Measurements from ENCODE around the gene PRKAA1. TPM values are rescaled to one million over a fixed set of nuclear protein-coding genes. Genes with fewer than 3 reads are reported as not detected.

Gene PRKAA1
- total RNA-seq, 1 experiment from 2014 or later, result 28.8 TPM

DNA sequence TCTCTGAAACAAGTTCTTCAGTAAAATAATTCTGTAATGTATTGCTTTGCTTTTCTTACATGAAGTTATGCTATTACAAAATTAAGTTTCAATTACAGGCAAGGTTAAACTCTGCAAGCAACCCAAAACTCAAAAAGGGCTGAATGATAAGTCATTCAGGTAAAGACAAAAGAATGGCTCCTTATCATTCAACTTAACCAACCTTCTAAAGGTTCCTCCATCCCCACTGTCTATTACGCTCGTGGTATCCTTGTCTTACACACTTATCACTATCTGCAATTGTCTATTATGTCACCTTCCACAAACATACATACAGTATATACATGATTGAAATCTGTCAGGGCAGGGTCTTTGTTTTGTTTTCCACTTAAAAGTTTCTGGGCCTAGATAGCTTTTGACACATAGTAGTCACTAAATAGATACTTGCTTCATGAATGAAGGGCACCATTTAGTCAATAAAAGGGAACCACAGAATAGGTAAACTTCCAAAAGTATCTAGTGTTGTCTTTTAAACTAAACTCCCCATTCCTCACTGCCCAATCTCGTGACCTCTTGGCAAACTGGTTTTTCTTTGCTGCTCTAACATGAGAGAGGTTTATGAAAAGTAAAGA is 30.0 kb upstream of the PRKAA1 start:
- Histone ChIP-seq H3K27ac (ENCODE audit: insufficient read length, low read depth, low read length) (no peak overlapping the region), H4K20me1 (ENCODE audit: control insufficient read depth, insufficient read depth, insufficient read length) (no peaks in the 10 kb centered on the region), H4K91ac (ENCODE audit: insufficient read length, low read depth, low read length) (no peak overlapping the region), H2AK5ac (ENCODE audit: insufficient read length, low read length) (no peak overlapping the region), H2BK120ac (ENCODE audit: low read depth, low read length, poor library complexity, severe bottlenecking) (no peak overlapping the region), H3K23me2 (ENCODE audit: insufficient read length, low read depth, low read length, poor library complexity, severe bottlenecking) (no peaks in the 10 kb centered on the region), H2BK15ac (ENCODE audit: low read depth, low read length) (no peak overlapping the region), H2BK20ac (ENCODE audit: low read depth, low read length, poor library complexity, severe bottlenecking) (no peak overlapping the region), H3K23ac (ENCODE audit: insufficient read length, low read depth, low read length) (no peak overlapping the region), H2BK12ac (ENCODE audit: insufficient read length, low read depth, low read length) (no peak overlapping the region), H3K56ac (ENCODE audit: insufficient read length, low read depth, low read length) (no peak overlapping the region), H4K8ac (replicated peaks; ENCODE audit: insufficient read length, low read depth, low read length) (no peak overlapping the region), H3K79me1 (ENCODE audit: insufficient read depth, low read depth, low read length, poor library complexity, severe bottlenecking) (no peaks in the 10 kb centered on the region), H2AFZ (ENCODE audit: low read length) (no peak overlapping the region), H3K4ac (ENCODE audit: low read depth, low read length) (no peak overlapping the region), H3T11ph (ENCODE audit: low read length) (no peak overlapping the region), H2BK5ac (ENCODE audit: insufficient read length, low read length) (no peak overlapping the region), H3K14ac (ENCODE audit: insufficient read depth, low read length) (no peak overlapping the region), H4K5ac (ENCODE audit: insufficient read length, low read depth, low read length) (no peak overlapping the region), H3K4me2 (ENCODE audit: insufficient read depth, insufficient read length, low read length) (no peak overlapping the region), H3K9me3 (ENCODE audit: control insufficient read depth, low read depth, low read length) (no peaks in the 10 kb centered on the region), H3K4me1 (ENCODE audit: insufficient read depth, low read length) (no peaks in the 10 kb centered on the region), H3K27me3 (ENCODE audit: insufficient read depth, low read length) (no peaks in the 10 kb centered on the region), H3K18ac (ENCODE audit: insufficient read length, low read depth, low read length) (no peak overlapping the region), H3K9ac (ENCODE audit: extremely low read depth, insufficient read length, low read length) (no peak overlapping the region), H3K79me2 (ENCODE audit: insufficient read depth, low read length) (peaks cover 2% of the 10 kb centered on the region; the same call in 1 of the 2 replicates)
- no peaks in the 10 kb centered on the region for H3K9me3 Mint-ChIP-seq
- H3K4me1 Mint-ChIP-seq, result peaks cover 29 to 44% of the 10 kb centered on the region in 2 experiments
- peak overlapping the region in 2 of 3 experiments; percentile 73 to 90; a peak in 2 of 7 replicates for H3K27ac Mint-ChIP-seq
- WGBS (ENCODE audit: extremely low coverage, insufficient read length, low lambda C conversion rate), result no CpG with 5 or more reads among the region's 3 CpGs
- TF ChIP-seq, protein P1, sequence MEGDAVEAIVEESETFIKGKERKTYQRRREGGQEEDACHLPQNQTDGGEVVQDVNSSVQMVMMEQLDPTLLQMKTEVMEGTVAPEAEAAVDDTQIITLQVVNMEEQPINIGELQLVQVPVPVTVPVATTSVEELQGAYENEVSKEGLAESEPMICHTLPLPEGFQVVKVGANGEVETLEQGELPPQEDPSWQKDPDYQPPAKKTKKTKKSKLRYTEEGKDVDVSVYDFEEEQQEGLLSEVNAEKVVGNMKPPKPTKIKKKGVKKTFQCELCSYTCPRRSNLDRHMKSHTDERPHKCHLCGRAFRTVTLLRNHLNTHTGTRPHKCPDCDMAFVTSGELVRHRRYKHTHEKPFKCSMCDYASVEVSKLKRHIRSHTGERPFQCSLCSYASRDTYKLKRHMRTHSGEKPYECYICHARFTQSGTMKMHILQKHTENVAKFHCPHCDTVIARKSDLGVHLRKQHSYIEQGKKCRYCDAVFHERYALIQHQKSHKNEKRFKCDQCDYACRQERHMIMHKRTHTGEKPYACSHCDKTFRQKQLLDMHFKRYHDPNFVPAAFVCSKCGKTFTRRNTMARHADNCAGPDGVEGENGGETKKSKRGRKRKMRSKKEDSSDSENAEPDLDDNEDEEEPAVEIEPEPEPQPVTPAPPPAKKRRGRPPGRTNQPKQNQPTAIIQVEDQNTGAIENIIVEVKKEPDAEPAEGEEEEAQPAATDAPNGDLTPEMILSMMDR (conservative IDR thresholded peaks at IDR 0.05), result no peak
- DNase-seq, result no peak
- 0 out of 5 replicates have a peak overlapping the region, but pooled peaks of 1 of the 2 experiments have one; percentile 3 for H3K4me3 Mint-ChIP-seq
- peaks cover 63 to 71% (median 69%) of the 10 kb centered on the region in 3 experiments for H3K36me3 Mint-ChIP-seq (ENCODE audit: insufficient read depth in 1 of 3, low read depth in 3 of 3)
- no peaks in the 10 kb centered on the region for H3K27me3 Mint-ChIP-seq (ENCODE audit: low read depth)
